ENCODE results near the gene TUSC2.
A peak's percentile ranks its signal among the peaks of the same experiment; 100 is the strongest.

TUSC2 gene

DNA sequence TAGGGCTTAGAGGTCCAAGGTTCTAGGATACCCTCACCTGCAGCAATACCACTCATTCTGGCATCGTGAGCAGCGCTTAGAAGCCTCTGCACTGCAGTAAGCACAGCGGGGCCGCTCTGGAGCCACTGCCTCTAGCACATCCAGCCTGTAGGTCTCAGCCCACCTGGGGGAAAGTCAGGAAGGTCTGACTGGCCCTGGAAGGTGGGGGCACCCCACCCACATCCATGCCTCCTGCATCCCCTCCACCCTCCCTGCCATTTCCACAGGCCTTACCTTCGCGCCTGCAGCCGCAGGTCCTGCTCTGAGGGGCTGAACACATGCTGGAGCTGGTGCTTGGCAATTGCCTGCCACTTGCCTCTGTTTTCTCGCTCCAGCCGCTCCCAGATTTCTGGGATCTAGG is 13.5 kb upstream of the TUSC2 start:
- Histone ChIP-seq H3K4me1 (ENCODE audit: control insufficient read depth, low read depth, low read length) (no peaks in the 10 kb centered on the region), H3K36me3 (ENCODE audit: control insufficient read depth, low read depth, low read length) (no peaks in the 10 kb centered on the region), H3K4me3 (ENCODE audit: low read length) (no peak overlapping the region)

DNA sequence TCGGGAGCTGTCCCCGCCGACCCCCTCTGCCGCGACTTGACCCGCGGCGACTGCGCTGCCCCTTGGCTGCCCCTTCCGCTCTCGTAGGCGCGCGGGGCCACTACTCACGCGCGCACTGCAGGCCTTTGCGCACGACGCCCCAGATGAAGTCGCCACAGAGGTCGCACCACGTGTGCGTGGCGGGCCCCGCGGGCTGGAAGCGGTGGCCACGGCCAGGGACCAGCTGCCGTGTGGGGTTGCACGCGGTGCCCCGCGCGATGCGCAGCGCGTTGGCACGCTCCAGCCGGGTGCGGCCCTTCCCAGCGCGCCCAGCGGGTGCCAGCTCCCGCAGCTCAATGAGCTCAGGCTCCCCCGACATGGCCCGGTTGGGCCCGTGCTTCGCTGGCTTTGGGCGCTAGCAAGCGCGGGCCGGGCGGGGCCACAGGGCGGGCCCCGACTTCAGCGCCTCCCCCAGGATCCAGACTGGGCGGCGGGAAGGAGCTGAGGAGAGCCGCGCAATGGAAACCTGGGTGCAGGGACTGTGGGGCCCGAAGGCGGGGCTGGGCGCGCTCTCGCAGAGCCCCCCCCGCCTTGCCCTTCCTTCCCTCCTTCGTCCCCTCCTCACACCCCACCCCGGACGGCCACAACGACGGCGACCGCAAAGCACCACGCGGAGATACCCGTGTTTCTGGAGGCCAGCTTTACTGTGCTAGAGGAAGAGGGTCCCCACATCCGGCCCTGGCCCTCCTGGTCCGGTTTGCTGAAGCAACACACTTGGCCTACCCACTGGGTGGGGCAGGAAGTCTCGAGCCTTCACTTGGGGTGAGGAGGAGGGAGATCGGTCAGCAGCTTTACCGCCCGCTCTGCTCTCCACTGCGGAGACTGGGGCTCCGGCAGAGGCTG is 12.7 kb upstream of the TUSC2 start, which contains the start of gene RASSF1:
TSS of gene RASSF1 (minus strand) at position 389 of the 882 bp plus-strand sequence. CDS start at position 358, 31 bp downstream.
- Histone ChIP-seq H3K27me3 (ENCODE audit: control insufficient read depth, insufficient read depth, low read length) (peaks cover 62% of the 10 kb centered on the region), H3K9me3 (ENCODE audit: control insufficient read depth, low read depth, low read length) (no peaks in the 10 kb centered on the region), H3K9ac (ENCODE audit: low read length) (no peak within 1 kb of the TSS), H3K36me3 (ENCODE audit: control insufficient read depth, low read depth, low read length) (no peaks in the 10 kb centered on the region), H3K4me3 (ENCODE audit: low read length) (peak within 1 kb of the TSS; percentile 8), H3K4me1 (ENCODE audit: control insufficient read depth, low read depth, low read length) (peaks cover 5% of the 10 kb centered on the region), H3K27ac (ENCODE audit: low read length) (no peak within 1 kb of the TSS)

More for the DNA sequence above, 13.5 kb upstream of the TUSC2 start:
- no peak overlapping the region for H3K27ac ChIP-seq (ENCODE audit: low read length)
- H3K27me3 ChIP-seq (ENCODE audit: control insufficient read depth, insufficient read depth, low read length): peaks cover 69% of the 10 kb centered on the region
- H3K9me3 ChIP-seq (ENCODE audit: control insufficient read depth, low read depth, low read length): no peaks in the 10 kb centered on the region
- H3K9ac ChIP-seq (ENCODE audit: low read length): no peak overlapping the region

DNA sequence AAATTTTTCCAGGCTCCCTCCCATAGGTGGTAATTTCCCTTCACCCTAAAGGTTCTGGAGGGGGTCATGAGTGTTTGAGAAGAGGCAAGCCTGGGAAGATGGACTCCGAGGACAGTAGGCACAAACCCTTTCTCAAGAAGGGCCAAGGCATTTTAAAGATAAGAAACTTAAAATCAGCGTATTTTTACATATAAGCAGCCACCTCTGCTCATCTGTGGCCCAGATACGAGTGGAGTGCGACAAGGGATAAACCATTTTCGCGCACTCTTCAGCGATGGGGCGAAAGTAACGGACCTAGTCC is 12.1 kb upstream of the TUSC2 start:
- Histone ChIP-seq H3K9me3 (ENCODE audit: control insufficient read depth, low read depth, low read length) (no peaks in the 10 kb centered on the region), H3K9ac (ENCODE audit: low read length) (no peak overlapping the region), H3K27ac (ENCODE audit: low read length) (no peak overlapping the region), H3K36me3 (ENCODE audit: control insufficient read depth, low read depth, low read length) (no peaks in the 10 kb centered on the region), H3K4me1 (ENCODE audit: control insufficient read depth, low read depth, low read length) (peaks cover 5% of the 10 kb centered on the region), H3K27me3 (ENCODE audit: control insufficient read depth, insufficient read depth, low read length) (peaks cover 59% of the 10 kb centered on the region), H3K4me3 (ENCODE audit: low read length) (peak overlapping the region; percentile 8)

DNA sequence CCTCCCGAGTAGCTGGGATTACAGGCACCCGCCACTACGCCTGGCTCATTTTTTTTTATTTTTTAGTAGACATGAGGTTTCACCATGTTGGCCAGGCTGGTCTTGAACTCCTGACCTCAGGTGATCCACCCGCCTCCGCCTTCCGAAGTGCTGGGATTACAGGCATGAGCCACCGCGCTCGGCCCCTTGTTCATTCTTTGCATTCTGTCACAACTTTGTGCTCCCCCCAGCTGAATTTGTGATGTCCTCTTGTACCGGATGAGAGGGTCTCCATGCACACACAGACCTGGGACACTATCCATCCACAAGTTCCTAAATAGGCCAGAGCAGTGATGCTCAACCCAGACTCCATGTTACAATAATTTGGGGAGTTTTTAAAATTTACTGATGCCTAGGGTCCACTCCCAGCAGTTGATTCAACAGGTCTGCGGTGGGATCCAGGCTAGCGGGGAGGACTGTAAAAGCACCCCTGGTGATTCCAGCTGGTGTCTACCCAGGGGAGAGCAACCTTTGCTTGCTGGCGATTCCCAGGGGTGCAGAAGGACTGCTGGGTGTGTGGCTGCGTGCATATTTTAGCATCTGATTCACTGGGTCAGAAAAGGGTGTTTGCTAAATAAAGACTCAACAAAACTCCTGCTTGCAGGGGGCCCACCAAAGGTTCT is 11.6 kb upstream of the TUSC2 start:
- Histone ChIP-seq H3K9me3 (ENCODE audit: control insufficient read depth, low read depth, low read length) (no peaks in the 10 kb centered on the region), H3K27ac (ENCODE audit: low read length) (no peak overlapping the region), H3K27me3 (ENCODE audit: control insufficient read depth, insufficient read depth, low read length) (peaks cover 54% of the 10 kb centered on the region), H3K9ac (ENCODE audit: low read length) (no peak overlapping the region), H3K4me1 (ENCODE audit: control insufficient read depth, low read depth, low read length) (peaks cover 5% of the 10 kb centered on the region), H3K36me3 (ENCODE audit: control insufficient read depth, low read depth, low read length) (no peaks in the 10 kb centered on the region), H3K4me3 (ENCODE audit: low read length) (no peak overlapping the region)

DNA sequence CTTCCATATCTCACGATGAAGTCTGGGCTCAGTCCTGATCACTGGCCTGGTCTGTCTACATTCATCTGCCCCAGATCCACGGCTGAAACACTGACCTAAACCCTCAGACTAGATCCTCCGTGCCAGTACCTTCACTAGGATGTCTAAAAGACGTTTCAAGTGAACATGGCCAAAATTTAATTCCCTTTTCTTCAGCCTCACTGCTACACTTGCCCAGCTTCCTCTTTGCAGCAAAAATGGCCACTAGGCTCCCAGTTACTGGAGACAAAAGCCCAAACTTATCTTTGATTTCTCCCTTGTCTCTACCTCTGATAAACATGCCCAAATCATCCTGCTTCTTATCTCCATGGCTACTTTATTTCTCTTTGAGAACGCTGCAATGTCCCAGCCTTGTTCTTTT is 10.9 kb upstream of the TUSC2 start:
- Histone ChIP-seq H3K27me3 (ENCODE audit: control insufficient read depth, insufficient read depth, low read length) (peaks cover 53% of the 10 kb centered on the region), H3K9ac (ENCODE audit: low read length) (no peak overlapping the region), H3K4me1 (ENCODE audit: control insufficient read depth, low read depth, low read length) (peaks cover 5% of the 10 kb centered on the region), H3K27ac (ENCODE audit: low read length) (no peak overlapping the region), H3K4me3 (ENCODE audit: low read length) (no peak overlapping the region), H3K36me3 (ENCODE audit: control insufficient read depth, low read depth, low read length) (no peaks in the 10 kb centered on the region), H3K9me3 (ENCODE audit: control insufficient read depth, low read depth, low read length) (no peaks in the 10 kb centered on the region)

DNA sequence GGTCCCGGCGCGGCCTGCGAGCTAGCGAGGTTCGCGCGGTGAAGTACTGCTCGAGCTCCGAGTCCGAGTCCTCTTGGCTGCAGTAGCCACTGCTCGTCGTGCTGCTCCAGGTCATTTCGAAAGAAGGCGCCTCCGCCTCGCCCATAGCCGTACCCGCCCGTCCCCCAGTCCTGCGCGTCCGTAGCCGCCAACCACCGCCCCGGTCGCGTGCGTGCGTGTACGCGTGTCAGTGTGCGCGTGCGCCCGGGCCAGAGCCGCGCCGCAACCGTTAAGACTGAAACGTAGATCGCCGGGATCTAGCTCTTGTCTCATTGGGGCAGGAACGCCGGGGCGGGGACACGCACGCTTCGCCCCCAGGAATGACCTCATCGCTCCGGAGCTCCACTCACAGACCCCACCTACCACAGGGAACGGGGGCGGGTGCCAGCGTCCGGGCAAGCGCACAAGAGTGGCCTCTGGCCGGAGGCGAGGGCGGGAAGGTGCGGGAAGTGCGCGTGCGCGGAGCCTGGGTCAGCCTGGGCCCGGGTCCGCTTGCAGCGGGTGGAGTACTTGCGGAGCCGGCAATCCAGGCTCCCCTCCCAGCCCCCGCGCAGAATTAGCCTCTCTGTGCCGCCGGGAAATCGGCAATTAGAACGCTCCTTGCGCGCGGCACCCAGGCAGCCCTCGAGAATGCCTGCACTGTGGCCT is 9.3 kb upstream of the TUSC2 start:
- peak overlapping the region; percentile 81 for H3K9ac ChIP-seq (ENCODE audit: low read length)
- H3K9me3 ChIP-seq (ENCODE audit: control insufficient read depth, low read depth, low read length): no peaks in the 10 kb centered on the region
- H3K4me3 ChIP-seq (ENCODE audit: low read length): peak overlapping the region; percentile 74
- H3K36me3 ChIP-seq (ENCODE audit: control insufficient read depth, low read depth, low read length): peaks cover 1% of the 10 kb centered on the region
- peaks cover 5% of the 10 kb centered on the region for H3K4me1 ChIP-seq (ENCODE audit: control insufficient read depth, low read depth, low read length)
- H3K27me3 ChIP-seq (ENCODE audit: control insufficient read depth, insufficient read depth, low read length): peaks cover 41% of the 10 kb centered on the region
- H3K27ac ChIP-seq (ENCODE audit: low read length): peak overlapping the region; percentile 68

DNA sequence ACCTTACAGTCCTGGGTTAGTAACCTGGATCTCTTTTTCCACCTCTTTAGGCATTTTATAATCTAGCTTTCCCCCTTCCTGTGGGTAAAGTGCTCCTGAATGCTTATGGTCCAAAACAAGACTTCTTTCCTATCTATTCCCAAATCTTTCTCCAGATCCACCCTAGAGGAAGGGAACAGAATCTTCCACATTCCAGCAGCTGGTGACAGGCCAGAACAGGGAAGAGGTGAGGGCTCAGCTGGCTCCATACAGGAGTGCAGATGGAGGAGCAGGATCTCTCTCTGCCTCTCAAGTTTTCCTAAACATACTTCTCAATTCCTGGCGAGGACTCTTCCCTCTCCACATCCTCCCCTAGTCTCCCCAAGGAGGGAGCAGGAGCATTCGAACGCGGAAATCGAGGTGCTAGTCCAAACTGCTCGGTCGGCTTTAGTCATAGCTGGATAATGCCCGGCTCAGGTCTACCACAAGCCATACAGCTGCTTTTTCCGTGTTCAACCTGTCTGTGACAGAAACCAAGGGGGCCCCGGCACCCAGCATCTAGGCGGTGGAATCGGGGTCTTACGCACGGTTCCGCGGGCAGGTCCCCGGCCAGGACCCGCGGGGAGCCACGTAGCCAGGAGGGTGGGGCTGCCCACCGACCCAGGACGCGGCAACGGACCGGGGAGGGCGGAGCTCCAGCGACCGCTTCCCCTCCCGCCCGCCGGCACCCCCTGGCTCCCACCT is 8.6 kb upstream of the TUSC2 start:
- peaks cover 34% of the 10 kb centered on the region for H3K27me3 ChIP-seq (ENCODE audit: control insufficient read depth, insufficient read depth, low read length)
- peak overlapping the region; percentile 81 for H3K9ac ChIP-seq (ENCODE audit: low read length)
- H3K4me1 ChIP-seq (ENCODE audit: control insufficient read depth, low read depth, low read length): peaks cover 5% of the 10 kb centered on the region
- no peaks in the 10 kb centered on the region for H3K9me3 ChIP-seq (ENCODE audit: control insufficient read depth, low read depth, low read length)
- peak overlapping the region; percentile 24 for H3K27ac ChIP-seq (ENCODE audit: low read length)
- peaks cover 8% of the 10 kb centered on the region for H3K36me3 ChIP-seq (ENCODE audit: control insufficient read depth, low read depth, low read length)
- peak overlapping the region; percentile 74 for H3K4me3 ChIP-seq (ENCODE audit: low read length)

DNA sequence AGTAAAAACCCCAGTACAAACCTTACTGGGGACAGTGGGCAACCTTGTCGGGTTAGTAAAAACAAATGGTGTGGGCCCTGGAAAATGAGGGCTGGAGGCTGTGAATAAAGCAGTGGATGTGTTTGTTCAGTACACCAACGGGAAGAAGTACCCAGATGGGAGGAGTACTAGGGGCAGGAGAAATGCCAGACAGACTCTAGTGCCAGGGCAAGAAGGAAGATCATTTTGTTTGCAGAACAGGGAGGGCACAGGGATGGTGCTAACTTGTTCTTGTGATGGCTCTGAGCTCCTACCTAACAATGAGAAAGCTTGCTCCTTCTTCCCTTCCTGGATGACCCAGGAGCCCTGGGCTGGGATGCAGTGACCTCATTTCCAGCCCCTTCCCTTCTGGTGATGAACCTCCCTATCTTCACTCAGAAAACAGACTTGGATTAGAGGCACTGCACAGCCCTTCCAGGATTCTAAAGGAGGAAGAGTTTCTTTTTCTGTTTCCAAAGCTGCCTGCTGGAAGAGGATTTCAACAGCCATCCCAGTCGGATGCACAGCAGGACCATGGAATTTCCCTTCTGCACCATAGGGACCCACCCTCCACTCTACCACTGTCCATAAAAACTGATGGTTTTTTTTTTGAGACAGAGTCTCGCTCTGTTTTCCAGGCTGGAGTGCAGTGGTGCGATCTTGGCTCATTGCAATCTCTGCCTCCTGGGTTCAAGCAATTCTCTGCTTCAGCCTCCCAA is 6.5 kb upstream of the TUSC2 start:
- H3K4me3 ChIP-seq (ENCODE audit: low read length): no peak overlapping the region
- peaks cover 29% of the 10 kb centered on the region for H3K36me3 ChIP-seq (ENCODE audit: control insufficient read depth, low read depth, low read length)
- H3K9me3 ChIP-seq (ENCODE audit: control insufficient read depth, low read depth, low read length): no peaks in the 10 kb centered on the region
- H3K9ac ChIP-seq (ENCODE audit: low read length): no peak overlapping the region
- H3K4me1 ChIP-seq (ENCODE audit: control insufficient read depth, low read depth, low read length): peaks cover 5% of the 10 kb centered on the region
- peaks cover 13% of the 10 kb centered on the region for H3K27me3 ChIP-seq (ENCODE audit: control insufficient read depth, insufficient read depth, low read length)
- no peak overlapping the region for H3K27ac ChIP-seq (ENCODE audit: low read length)

DNA sequence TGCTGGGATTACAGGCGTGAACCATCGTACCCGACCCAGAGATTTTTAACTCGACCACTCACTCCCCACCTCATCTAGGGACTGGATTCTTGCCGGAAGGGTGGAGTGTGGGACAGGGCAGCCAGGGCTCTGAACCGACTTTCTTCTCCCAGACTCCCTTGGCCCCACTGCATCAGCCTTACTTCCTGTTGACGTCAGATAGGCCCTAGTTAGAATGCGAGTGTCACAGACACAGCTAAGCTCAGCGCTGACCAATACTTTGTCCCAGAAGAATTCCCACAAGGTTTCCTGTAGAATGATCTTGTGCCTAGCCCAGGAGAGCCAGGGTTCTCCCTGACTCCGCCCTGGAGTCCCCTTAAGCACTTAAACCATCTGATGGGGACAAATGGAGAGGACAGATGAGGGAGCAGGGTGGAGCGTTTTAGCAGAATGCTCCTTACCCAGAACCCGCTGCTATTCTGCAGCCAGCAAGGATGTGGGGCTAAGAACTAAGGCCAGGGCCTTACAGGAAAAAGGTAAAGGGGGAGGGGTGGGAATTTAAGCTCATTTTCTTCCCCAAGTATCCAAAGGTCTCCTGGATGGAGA is 5.8 kb upstream of the TUSC2 start:
- Histone ChIP-seq H3K27ac (ENCODE audit: low read length) (no peak overlapping the region), H3K9ac (ENCODE audit: low read length) (no peak overlapping the region), H3K9me3 (ENCODE audit: control insufficient read depth, low read depth, low read length) (no peaks in the 10 kb centered on the region), H3K27me3 (ENCODE audit: control insufficient read depth, insufficient read depth, low read length) (peaks cover 6% of the 10 kb centered on the region), H3K4me1 (ENCODE audit: control insufficient read depth, low read depth, low read length) (peaks cover 5% of the 10 kb centered on the region), H3K36me3 (ENCODE audit: control insufficient read depth, low read depth, low read length) (peaks cover 30% of the 10 kb centered on the region), H3K4me3 (ENCODE audit: low read length) (no peak overlapping the region)

DNA sequence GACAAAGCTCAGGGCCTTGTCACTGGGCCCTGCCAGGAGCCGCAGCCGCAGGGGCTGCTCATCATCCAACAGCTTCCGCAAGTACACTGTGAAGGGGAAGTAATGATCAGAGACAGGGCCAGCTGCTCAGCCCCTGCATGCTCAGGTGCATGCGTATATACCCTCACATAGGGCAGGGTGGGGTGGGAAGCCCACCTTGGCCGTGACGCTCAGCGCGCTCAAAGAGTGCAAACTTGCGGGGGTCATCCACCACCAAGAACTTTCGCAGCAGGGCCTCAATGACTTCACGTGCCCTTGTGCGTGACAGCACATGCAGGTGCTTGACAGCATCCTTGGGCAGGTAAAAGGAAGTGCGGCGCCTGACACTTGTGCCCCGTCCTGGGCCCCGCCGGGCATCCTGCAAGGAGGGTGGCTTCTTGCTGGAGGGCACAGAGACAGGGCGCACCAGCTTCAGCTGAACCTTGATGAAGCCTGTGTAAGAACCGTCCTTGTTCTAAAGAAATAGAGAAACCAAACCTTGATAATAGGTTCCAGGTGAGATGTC is 3.4 kb upstream of the TUSC2 start:
- Histone ChIP-seq H3K27me3 (ENCODE audit: control insufficient read depth, insufficient read depth, low read length) (no peaks in the 10 kb centered on the region), H3K36me3 (ENCODE audit: control insufficient read depth, low read depth, low read length) (peaks cover 30% of the 10 kb centered on the region), H3K4me3 (ENCODE audit: low read length) (no peak overlapping the region), H3K9ac (ENCODE audit: low read length) (no peak overlapping the region), H3K4me1 (ENCODE audit: control insufficient read depth, low read depth, low read length) (peaks cover 11% of the 10 kb centered on the region), H3K9me3 (ENCODE audit: control insufficient read depth, low read depth, low read length) (no peaks in the 10 kb centered on the region), H3K27ac (ENCODE audit: low read length) (no peak overlapping the region)
